HCT116 (cell line): ENCODE data around the gene LY6G5B. TPM values are rescaled to one million over a fixed set of nuclear protein-coding genes. Genes with fewer than 3 reads are reported as not detected.

Source experiments
- ATAC-seq: fragments of 200-7000 bp; cut with Tn5 transposase; 2 replicates; pipeline ENCODE4 v1.9.1; 2020; ENCODE audit warnings: mild to moderate bottlenecking, moderate library complexity
- BruUV-seq: library from RNA; stranded (reverse); fragments of 400-500 nt; replicated peaks from 2 replicates; lab custom pipeline; 2021; lab: Mats Ljungman, UMichigan
- CTCF ChIA-PET: fragments of 300-600 bp; sonication (Branson Sonifier 250); formaldehyde crosslinking; loops from one replicate; lab custom pipeline; 2021; ENCODE audit warnings: antibody characterized with exemption; lab: Charles Lee
- POLR2A ChIA-PET: fragments of 300-600, 350-600 bp; sonication (Branson Sonifier 250); formaldehyde crosslinking; loops from one replicate; lab custom pipeline; 2021; ENCODE audit warnings: antibody characterized with exemption; lab: Charles Lee
- RAD21 ChIA-PET, 2 experiments: fragments of 300-600 bp; sonication (Branson Sonifier 250); formaldehyde crosslinking; loops; one replicate each; lab custom pipeline; 2023; ENCODE audit warnings: low total read pairs in 2 of 2; ENCODE audit not compliant: uncharacterized antibody in 2 of 2, unreplicated experiment in 2 of 2, low non-redundant PET in 1 of 2; lab: Charles Lee
- DNase-seq: peaks from one replicate; pipeline ENCODE4 v3.0.0-alpha.2; 2010; ENCODE audit warnings: low read depth, low spot score
- H2AFZ ChIP-seq: fragments of 200-600 bp; shearing (Covaris generic), sonication (generic); 2 replicates; pipeline ENCODE4 v1.6.1; 2017; ENCODE audit warnings: low read depth, mixed run types, mixed read lengths, antibody characterized with exemption, low read length; ENCODE audit not compliant: poor library complexity, severe bottlenecking
- H3K27ac ChIP-seq: 2 replicates; pipeline ENCODE4 v1.5.1; 2012; ENCODE audit warnings: low read depth, low read length
- H3K27me3 ChIP-seq: fragments of 200-600 bp; sonication (generic); 2 replicates; pipeline ENCODE4 v1.6.1; 2016; ENCODE audit warnings: mixed run types, low read length, mixed read lengths; ENCODE audit not compliant: insufficient read depth
- H3K36me3 ChIP-seq, 2 experiments: fragments of 200-500 bp in 1 of 2; fragments of 200-600 bp in 1 of 2; sonication (Bioruptor generic) in 1 of 2; sonication (generic) in 1 of 2; 2 replicates each; pipeline versions ENCODE4 v1.5.1 to v1.6.1; 2014 to 2016; ENCODE audit warnings: low read length in 2 of 2, inconsistent platforms in 1 of 2, mixed read lengths in 1 of 2, mixed run types in 1 of 2; ENCODE audit not compliant: insufficient read depth in 2 of 2, control insufficient read depth in 1 of 2
- H3K4me1 ChIP-seq, 2 experiments: fragments of 200-600 bp in 1 of 2; sonication (generic) in 1 of 2; 2 replicates each; pipeline versions ENCODE4 v1.5.1 to v1.6.1; 2012 to 2017; ENCODE audit warnings: low read length in 2 of 2, inconsistent platforms in 1 of 2, mild to moderate bottlenecking in 1 of 2, mixed read lengths in 1 of 2, mixed run types in 1 of 2, moderate library complexity in 1 of 2; ENCODE audit not compliant: insufficient read depth in 2 of 2, control insufficient read depth in 1 of 2
- H3K4me2 ChIP-seq: fragments of 200-600 bp; sonication (generic); 2 replicates; pipeline ENCODE4 v1.6.1; 2017; ENCODE audit warnings: mixed run types, low read length, mixed read lengths
- H3K4me3 ChIP-seq, 2 experiments: fragments of 200-600 bp in 1 of 2; sonication (generic) in 1 of 2; replicated peaks in 1 of 2; 2 replicates each; pipeline ENCODE4 v1.5.1; 2011 to 2016; ENCODE audit warnings: low read length in 2 of 2, control low read depth in 1 of 2, low read depth in 1 of 2, mild to moderate bottlenecking in 1 of 2, mixed read lengths in 1 of 2, mixed run types in 1 of 2
- H3K79me2 ChIP-seq: fragments of 200-600 bp; sonication (generic); 2 replicates; pipeline ENCODE4 v1.6.1; 2017; ENCODE audit warnings: mild to moderate bottlenecking, mixed run types, low read length, moderate library complexity, mixed read lengths; ENCODE audit not compliant: insufficient read depth
- H3K9ac ChIP-seq: fragments of 200-600 bp; sonication (generic); 2 replicates; pipeline ENCODE4 v1.6.1; 2016; ENCODE audit warnings: low read length, mixed read lengths
- H3K9me2 ChIP-seq: fragments of 200-600 bp; sonication (generic), shearing (Covaris generic); 2 replicates; pipeline ENCODE4 v1.6.1; 2017; ENCODE audit warnings: mixed run types, mild to moderate bottlenecking, moderate library complexity; ENCODE audit not compliant: insufficient read depth
- H3K9me3 ChIP-seq, 2 experiments: fragments of 200-500 bp in 1 of 2; fragments of 200-600 bp in 1 of 2; sonication (Bioruptor generic) in 1 of 2; sonication (generic) in 1 of 2; 2 replicates each; pipeline ENCODE4 v1.6.1; 2014 to 2017; ENCODE audit warnings: low read length in 2 of 2, mixed read lengths in 2 of 2, inconsistent platforms in 1 of 2, low read depth in 1 of 2, mild to moderate bottlenecking in 1 of 2, mixed run types in 1 of 2, moderate library complexity in 1 of 2; ENCODE audit not compliant: control insufficient read depth in 1 of 2, insufficient read depth in 1 of 2
- H4K20me1 ChIP-seq: fragments of 200-600 bp; sonication (generic), shearing (Covaris generic); 2 replicates; pipeline ENCODE4 v1.6.1; 2017; ENCODE audit warnings: mixed run types, mild to moderate bottlenecking, moderate library complexity; ENCODE audit not compliant: insufficient read depth
- ATF3 ChIP-seq: IDR thresholded peaks from 2 replicates; pipeline ENCODE4 v1.6.1; 2012
- CBX3 ChIP-seq: IDR thresholded peaks from 2 replicates; pipeline ENCODE4 v1.6.1; 2012; ENCODE audit warnings: low read depth
- EGR1 ChIP-seq: IDR thresholded peaks from 2 replicates; pipeline ENCODE4 v1.6.1; 2012; ENCODE audit warnings: low read depth
- EZH2phosphoT487 ChIP-seq: fragments of 200-600 bp; IDR thresholded peaks from 2 replicates; pipeline ENCODE4 v1.6.1; 2018; ENCODE audit warnings: antibody characterized with exemption, borderline replicate concordance
- FOSL1 ChIP-seq: IDR thresholded peaks from 2 replicates; pipeline ENCODE4 v1.6.1; 2012; ENCODE audit warnings: low read depth
- JUND ChIP-seq: IDR thresholded peaks from 2 replicates; pipeline ENCODE4 v1.6.1; 2012
- POLR2A ChIP-seq: IDR thresholded peaks from 2 replicates; pipeline ENCODE4 v1.7.0; 2011; ENCODE audit warnings: borderline replicate concordance; ENCODE audit not compliant: insufficient read depth, insufficient read length; ENCODE audit errors: extremely low read depth
- POLR2AphosphoS5 ChIP-seq: IDR thresholded peaks from 2 replicates; pipeline ENCODE4 v1.6.1; 2011; ENCODE audit warnings: mild to moderate bottlenecking, low read depth, low read length, moderate library complexity
- RAD21 ChIP-seq: IDR thresholded peaks from 2 replicates; pipeline ENCODE4 v1.6.1; 2012; ENCODE audit warnings: low read depth, mild to moderate bottlenecking
- REST ChIP-seq: IDR thresholded peaks from 2 replicates; pipeline ENCODE4 v1.6.1; 2012; ENCODE audit warnings: low read depth
- SIN3A ChIP-seq: IDR thresholded peaks from 2 replicates; pipeline ENCODE4 v1.6.1; 2012; ENCODE audit warnings: low read depth
- SP1 ChIP-seq: IDR thresholded peaks from 2 replicates; pipeline ENCODE4 v1.6.1; 2012; ENCODE audit warnings: low read depth
- SRF ChIP-seq: IDR thresholded peaks from 2 replicates; pipeline ENCODE4 v1.6.1; 2012; ENCODE audit warnings: low read depth
- TCF7L2 ChIP-seq: IDR thresholded peaks from 2 replicates; pipeline ENCODE4 v1.7.0; 2011; ENCODE audit warnings: borderline replicate concordance, inconsistent platforms; ENCODE audit not compliant: insufficient read depth, insufficient read length; ENCODE audit errors: extremely low read depth
- YY1 ChIP-seq: IDR thresholded peaks from 2 replicates; pipeline ENCODE4 v1.6.1; 2011; ENCODE audit warnings: low read length, low read depth, moderate library complexity, mild to moderate bottlenecking; ENCODE audit not compliant: insufficient replicate concordance; ENCODE audit errors: extremely low read depth
- ZFX ChIP-seq: fragments of 450-650 bp; IDR thresholded peaks from 2 replicates; pipeline ENCODE4 v1.6.1; 2017
- intact Hi-C: fragments of 100-400 bp; cut with micrococcal nuclease; formaldehyde crosslinking; loops from 2 replicates; pipeline ENCODE4 v1.10.0; 2022
- total RNA-seq: library from RNA; stranded (reverse); gene quantifications from one replicate; pipeline ENCODE4 v1.2.1, GENCODE V29; 2021; ENCODE audit not compliant: unreplicated experiment

Gene LY6G5B
- total RNA-seq, 1 experiment from 2014 or later, result 15.4 TPM

- RAD21 ChIA-PET, result no interaction called here
- TF ChIP-seq ZFX (no peak), EGR1 (no peak), POLR2AphosphoS5 (no peak), EZH2phosphoT487 (no peak), ATF3 (no peak), FOSL1 (no peak), YY1 (no peak), TCF7L2 (no peak), RAD21 (no peak)
- TF ChIP-seq, all 23 proteins: peak for 0
- no peaks in the 10 kb centered on the region for H3K9me2 ChIP-seq
- no peak overlapping the region for H3K9ac ChIP-seq
- no peak overlapping the region for H3K4me2 ChIP-seq
- intact Hi-C loops, result no loop called here
- H3K9me3 ChIP-seq, result no peaks in the 10 kb centered on the region
- BruUV-seq, result no TSS peak
- H3K4me3 ChIP-seq, result no peak overlapping the region
- ChIA-PET CTCF (no interaction called here), POLR2A (no interaction called here)
- ATAC-seq, result no peak
- peaks cover under 1 to 14% of the 10 kb centered on the region in 2 experiments; a peak in 3 of 4 replicates for H3K4me1 ChIP-seq
- H3K36me3 ChIP-seq, result peaks cover 8% of the 10 kb centered on the region in 2 experiments; a peak in 3 of 4 replicates
- H2AFZ ChIP-seq, result no peak overlapping the region
- H3K27me3 ChIP-seq, result no peaks in the 10 kb centered on the region
- no peak overlapping the region for H3K27ac ChIP-seq
- H4K20me1 ChIP-seq, result no peaks in the 10 kb centered on the region
- no peaks in the 10 kb centered on the region for H3K79me2 ChIP-seq
- no peak for DNase-seq
These were observed 6.6 kb downstream of the LY6G5B start for GRCh38 chr6:31676322-31676903.

GRCh38 chr6:31676904-31677303, 7.1 kb downstream of the LY6G5B start:
- Histone ChIP-seq H3K36me3 (peaks cover 3% of the 10 kb centered on the region in 2 experiments; a peak in 2 of 4 replicates), H3K4me2 (no peak overlapping the region), H3K79me2 (no peaks in the 10 kb centered on the region), H2AFZ (no peak overlapping the region), H3K27me3 (no peaks in the 10 kb centered on the region), H3K27ac (no peak overlapping the region), H3K4me3 (no peak overlapping the region), H3K9me2 (no peaks in the 10 kb centered on the region), H4K20me1 (no peaks in the 10 kb centered on the region), H3K9me3 (no peaks in the 10 kb centered on the region), H3K4me1 (peaks cover 4 to 19% of the 10 kb centered on the region in 2 experiments; a peak in 3 of 4 replicates), H3K9ac (no peak overlapping the region)
- ChIA-PET CTCF (no interaction called here), RAD21 (no interaction called here), POLR2A (interaction anchor here (0.6 kb wide), 1 partner anchor 148 kb away, joined by 3 read pairs; no protein-coding TSS in a partner anchor)
- ATAC-seq, result no peak
- no TSS peak for BruUV-seq
- intact Hi-C loops, result no loop called here
- DNase-seq, result no peak
- TF ChIP-seq CBX3 (no peak), JUND (no peak), EGR1 (no peak), RAD21 (no peak), POLR2A (no peak), YY1 (no peak), SP1 (no peak), TCF7L2 (no peak), EZH2phosphoT487 (no peak), SRF (no peak), SIN3A (no peak), REST (no peak)
